K562 (cell line): ENCODE data around the gene AHI1. TPM values are rescaled to one million over a fixed set of nuclear protein-coding genes. Genes with fewer than 3 reads are reported as not detected.
A peak's percentile ranks its signal among the peaks of the same experiment; 100 is the strongest.

Experiments used
- BCOR ChIP-seq: fragments of 450-650 bp; IDR thresholded peaks from 2 replicates; pipeline ENCODE4 v1.6.1; 2016
- HIVEP1 ChIP-seq: fragments of 250-450 bp; sonication (Bioruptor Pico); IDR thresholded peaks from 2 replicates; pipeline ENCODE4 v1.4.0; 2020; ENCODE audit warnings: mild to moderate bottlenecking
- L3MBTL2 ChIP-seq: fragments of 450-650 bp; IDR thresholded peaks from 2 replicates; pipeline ENCODE4 v1.6.1; 2016; ENCODE audit warnings: mild to moderate bottlenecking, moderate library complexity
- NFE2L1 ChIP-seq: fragments of 450-650 bp; IDR thresholded peaks from 2 replicates; pipeline ENCODE4 v1.6.1; 2016; ENCODE audit warnings: missing genetic modification characterization, low read depth, mild to moderate bottlenecking, missing compliant biosample characterization, moderate library complexity, borderline replicate concordance
- SPI1 ChIP-seq: IDR thresholded peaks from 2 replicates; pipeline ENCODE4 v1.6.1; 2011; ENCODE audit warnings: low read depth, low read length, control low read depth, borderline replicate concordance
- ZFP1 ChIP-seq: fragments of 450-650 bp; formaldehyde crosslinking; IDR thresholded peaks from 2 replicates; pipeline ENCODE4 v1.4.0; 2020; ENCODE audit warnings: mild to moderate bottlenecking, mixed read lengths
- ZNF316 ChIP-seq: fragments of 450-650 bp; IDR thresholded peaks from 2 replicates; pipeline ENCODE4 v1.6.1; 2016
- ZNF764 ChIP-seq: fragments of 250-450 bp; sonication (Bioruptor Pico); IDR thresholded peaks from 2 replicates; pipeline ENCODE4 v1.4.0; 2020; ENCODE audit warnings: low read depth, mild to moderate bottlenecking, moderate library complexity
- polyA plus RNA-seq, 8 experiments: library from polyadenylated mRNA; depleted of rRNA in 4 of 8; stranded (reverse) in 5 of 8; unstranded in 3 of 8; fragments of >200 nt; fragmentation: Nextera tagmentation in 2 of 8; fragmentation: Illumina TruSeq in 1 of 8; extraction: Ambion mirVana in 2 of 8; extraction: Trizol in 1 of 8; gene quantifications; 2 replicates each; pipeline versions ENCODE4 v1.2.1 to v1.2.3, GENCODE V29; 2011 to 2014; ENCODE audit warnings: inconsistent platforms in 1 of 8, missing spikeins in 1 of 8
- total RNA-seq, 7 experiments: library from RNA; depleted of rRNA in 6 of 7; stranded (reverse); fragments of >200 nt in 6 of 7; fragmentation: Illumina TruSeq in 2 of 7; extraction: Trizol in 2 of 7; gene quantifications; 2 replicates each; pipeline versions ENCODE4 v1.2.1 to v1.2.3, GENCODE V29; 2011 to 2021; ENCODE audit warnings: low replicate concordance in 1 of 7
- TF ChIP-seq, protein P1 (sequence below): fragments of 450-650 bp; IDR thresholded peaks from 2 replicates; pipeline ENCODE4 v1.6.1; 2017; ENCODE audit warnings: antibody characterized with exemption, mild to moderate bottlenecking
- TF ChIP-seq, protein P2 (sequence below): sonication (generic); formaldehyde crosslinking; IDR thresholded peaks from 2 replicates; pipeline ENCODE4 v1.8.0; 2022; ENCODE audit warnings: mild to moderate bottlenecking, missing genetic modification reagents
- TF ChIP-seq, protein P3 (sequence below): sonication (generic); formaldehyde crosslinking; IDR thresholded peaks from 2 replicates; pipeline ENCODE4 v1.9.0; 2022; ENCODE audit warnings: mild to moderate bottlenecking, missing genetic modification reagents
- TF ChIP-seq, protein P4 (sequence below): fragments of 450-650 bp; IDR thresholded peaks from 2 replicates; pipeline ENCODE4 v1.6.1; 2016; ENCODE audit warnings: low read depth, mild to moderate bottlenecking, moderate library complexity

Gene AHI1
- total and polyA plus RNA-seq, 9 of the 15 experiments (the other 6 are each of a cell fraction or from before 2014, with no cell fraction given) = 24.7 to 54.9 (median 32.2) TPM

DNA sequence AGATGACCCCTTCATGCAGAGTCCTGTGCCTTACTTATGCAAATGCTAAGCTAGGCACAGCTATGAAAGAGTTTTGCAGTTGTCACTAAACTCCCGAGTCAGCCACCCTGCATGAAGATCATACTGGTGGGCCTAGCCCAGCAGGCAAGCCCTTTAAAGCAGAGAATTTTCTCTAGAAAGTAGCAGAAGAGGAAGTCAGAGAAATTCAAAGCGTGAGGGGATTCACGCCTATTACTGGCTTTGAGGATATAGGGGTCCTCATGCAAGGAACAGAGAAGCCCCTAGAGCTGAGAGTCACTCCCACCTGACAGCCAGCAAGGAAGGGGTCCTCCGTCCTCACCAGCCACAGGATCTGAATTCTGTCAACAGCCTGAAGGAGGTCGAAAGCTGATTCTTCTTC is 261.8 kb downstream of the AHI1 start (continued):
- peak; percentile 55; the same call in 1 of the 2 replicates for TF ChIP-seq SPI1
- TF ChIP-seq, protein P1, sequence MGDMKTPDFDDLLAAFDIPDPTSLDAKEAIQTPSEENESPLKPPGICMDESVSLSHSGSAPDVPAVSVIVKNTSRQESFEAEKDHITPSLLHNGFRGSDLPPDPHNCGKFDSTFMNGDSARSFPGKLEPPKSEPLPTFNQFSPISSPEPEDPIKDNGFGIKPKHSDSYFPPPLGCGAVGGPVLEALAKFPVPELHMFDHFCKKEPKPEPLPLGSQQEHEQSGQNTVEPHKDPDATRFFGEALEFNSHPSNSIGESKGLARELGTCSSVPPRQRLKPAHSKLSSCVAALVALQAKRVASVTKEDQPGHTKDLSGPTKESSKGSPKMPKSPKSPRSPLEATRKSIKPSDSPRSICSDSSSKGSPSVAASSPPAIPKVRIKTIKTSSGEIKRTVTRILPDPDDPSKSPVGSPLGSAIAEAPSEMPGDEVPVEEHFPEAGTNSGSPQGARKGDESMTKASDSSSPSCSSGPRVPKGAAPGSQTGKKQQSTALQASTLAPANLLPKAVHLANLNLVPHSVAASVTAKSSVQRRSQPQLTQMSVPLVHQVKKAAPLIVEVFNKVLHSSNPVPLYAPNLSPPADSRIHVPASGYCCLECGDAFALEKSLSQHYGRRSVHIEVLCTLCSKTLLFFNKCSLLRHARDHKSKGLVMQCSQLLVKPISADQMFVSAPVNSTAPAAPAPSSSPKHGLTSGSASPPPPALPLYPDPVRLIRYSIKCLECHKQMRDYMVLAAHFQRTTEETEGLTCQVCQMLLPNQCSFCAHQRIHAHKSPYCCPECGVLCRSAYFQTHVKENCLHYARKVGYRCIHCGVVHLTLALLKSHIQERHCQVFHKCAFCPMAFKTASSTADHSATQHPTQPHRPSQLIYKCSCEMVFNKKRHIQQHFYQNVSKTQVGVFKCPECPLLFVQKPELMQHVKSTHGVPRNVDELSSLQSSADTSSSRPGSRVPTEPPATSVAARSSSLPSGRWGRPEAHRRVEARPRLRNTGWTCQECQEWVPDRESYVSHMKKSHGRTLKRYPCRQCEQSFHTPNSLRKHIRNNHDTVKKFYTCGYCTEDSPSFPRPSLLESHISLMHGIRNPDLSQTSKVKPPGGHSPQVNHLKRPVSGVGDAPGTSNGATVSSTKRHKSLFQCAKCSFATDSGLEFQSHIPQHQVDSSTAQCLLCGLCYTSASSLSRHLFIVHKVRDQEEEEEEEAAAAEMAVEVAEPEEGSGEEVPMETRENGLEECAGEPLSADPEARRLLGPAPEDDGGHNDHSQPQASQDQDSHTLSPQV = 0 out of 2 replicates have a peak, but pooled peaks have one; percentile 21
- TF ChIP-seq, protein P2, sequence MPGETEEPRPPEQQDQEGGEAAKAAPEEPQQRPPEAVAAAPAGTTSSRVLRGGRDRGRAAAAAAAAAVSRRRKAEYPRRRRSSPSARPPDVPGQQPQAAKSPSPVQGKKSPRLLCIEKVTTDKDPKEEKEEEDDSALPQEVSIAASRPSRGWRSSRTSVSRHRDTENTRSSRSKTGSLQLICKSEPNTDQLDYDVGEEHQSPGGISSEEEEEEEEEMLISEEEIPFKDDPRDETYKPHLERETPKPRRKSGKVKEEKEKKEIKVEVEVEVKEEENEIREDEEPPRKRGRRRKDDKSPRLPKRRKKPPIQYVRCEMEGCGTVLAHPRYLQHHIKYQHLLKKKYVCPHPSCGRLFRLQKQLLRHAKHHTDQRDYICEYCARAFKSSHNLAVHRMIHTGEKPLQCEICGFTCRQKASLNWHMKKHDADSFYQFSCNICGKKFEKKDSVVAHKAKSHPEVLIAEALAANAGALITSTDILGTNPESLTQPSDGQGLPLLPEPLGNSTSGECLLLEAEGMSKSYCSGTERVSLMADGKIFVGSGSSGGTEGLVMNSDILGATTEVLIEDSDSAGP = no peak
- TF ChIP-seq ZNF764 (CRISPR knock-in tag) = no peak
- peak; percentile 16; the same call in 1 of the 2 replicates for TF ChIP-seq L3MBTL2
- TF ChIP-seq NFE2L1 = no peak
- TF ChIP-seq HIVEP1 (CRISPR knock-in tag) = no peak
- TF ChIP-seq ZNF316 = 0 out of 2 replicates have a peak, but pooled peaks have one; percentile 7
- TF ChIP-seq, protein P3, sequence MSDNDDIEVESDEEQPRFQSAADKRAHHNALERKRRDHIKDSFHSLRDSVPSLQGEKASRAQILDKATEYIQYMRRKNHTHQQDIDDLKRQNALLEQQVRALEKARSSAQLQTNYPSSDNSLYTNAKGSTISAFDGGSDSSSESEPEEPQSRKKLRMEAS (CRISPR knock-in tag) = no peak
- no peak for TF ChIP-seq ZFP1 (CRISPR knock-in tag)
- TF ChIP-seq, protein P4, sequence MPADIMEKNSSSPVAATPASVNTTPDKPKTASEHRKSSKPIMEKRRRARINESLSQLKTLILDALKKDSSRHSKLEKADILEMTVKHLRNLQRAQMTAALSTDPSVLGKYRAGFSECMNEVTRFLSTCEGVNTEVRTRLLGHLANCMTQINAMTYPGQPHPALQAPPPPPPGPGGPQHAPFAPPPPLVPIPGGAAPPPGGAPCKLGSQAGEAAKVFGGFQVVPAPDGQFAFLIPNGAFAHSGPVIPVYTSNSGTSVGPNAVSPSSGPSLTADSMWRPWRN = no peak
- no peak for TF ChIP-seq BCOR
